ENCODE data around the gene NEDD9.

The NEDD9 gene

GRCh38 chr6:11202513-11203305 lies 29.8 kb downstream of the NEDD9 start:
- no peak for DNase-seq (ENCODE audit: low read depth in 2 of 2)

- no peak for DNase-seq (ENCODE audit: low read depth in 2 of 2)
These were observed 30.5 kb downstream of the NEDD9 start for GRCh38 chr6:11201772-11202512.

GRCh38 chr6:11201015-11201414 lies 31.5 kb downstream of the NEDD9 start:
- DNase-seq (ENCODE audit: low read depth in 2 of 2) = no peak

- DNase-seq (ENCODE audit: low read depth in 2 of 2) = no peak
These were observed 32.1 kb downstream of the NEDD9 start for GRCh38 chr6:11200356-11200755.

- no peak for DNase-seq (ENCODE audit: low read depth in 2 of 2)
These were observed 33.5 kb downstream of the NEDD9 start for GRCh38 chr6:11198663-11199603.

- no peak for DNase-seq (ENCODE audit: low read depth in 2 of 2)
These were observed 34.6 kb downstream of the NEDD9 start for GRCh38 chr6:11197850-11198249.

GRCh38 chr6:11197175-11197536 lies 35.3 kb downstream of the NEDD9 start:
- DNase-seq (ENCODE audit: low read depth in 2 of 2) = peak; percentile 96 to 97

- peak; percentile 93 for DNase-seq (ENCODE audit: low read depth in 2 of 2)
These were observed 35.8 kb downstream of the NEDD9 start for GRCh38 chr6:11196511-11197174.

GRCh38 chr6:11194356-11195218 lies 37.9 kb downstream of the NEDD9 start:
- DNase-seq (ENCODE audit: low read depth in 2 of 2) = peak; percentile 78 to 80

GRCh38 chr6:11193434-11193833 lies 39.0 kb downstream of the NEDD9 start:
- DNase-seq (ENCODE audit: low read depth in 2 of 2) = no peak

- DNase-seq (ENCODE audit: low read depth in 2 of 2) = no peak
These were observed 40.3 kb downstream of the NEDD9 start for GRCh38 chr6:11192167-11192566.

GRCh38 chr6:11190625-11191245 lies 41.7 kb downstream of the NEDD9 start:
- DNase-seq (ENCODE audit: low read depth in 2 of 2) = no peak

GRCh38 chr6:11189865-11190624 lies 42.4 kb downstream of the NEDD9 start:
- DNase-seq (ENCODE audit: low read depth in 2 of 2) = no peak

GRCh38 chr6:11188161-11188915 lies 44.1 kb downstream of the NEDD9 start:
- no peak for DNase-seq (ENCODE audit: low read depth in 2 of 2)

- DNase-seq (ENCODE audit: low read depth in 2 of 2) = no peak
These were observed 45.2 kb downstream of the NEDD9 start for GRCh38 chr6:11187301-11187700.

GRCh38 chr6:11185204-11185842 lies 47.1 kb downstream of the NEDD9 start:
- no peak for DNase-seq (ENCODE audit: low read depth in 2 of 2)

GRCh38 chr6:11183761-11184362 lies 48.6 kb downstream of the NEDD9 start:
- no peak for DNase-seq (ENCODE audit: low read depth in 2 of 2)

Data from fibroblast of skin of left quadriceps (primary cell).